Mesodermal cell (in vitro differentiated cells): ENCODE measurements around the gene GJB1.

ENCODE experiments used
- H3K27ac ChIP-seq: 2 replicates; pipeline ENCODE4 v1.7.0; 2013; ENCODE audit warnings: mild to moderate bottlenecking, low read depth, low read length, moderate library complexity; ENCODE audit not compliant: severe bottlenecking
- H3K36me3 ChIP-seq: 2 replicates; pipeline ENCODE4 v1.7.1; 2013; ENCODE audit warnings: mild to moderate bottlenecking, low read length, moderate library complexity; ENCODE audit not compliant: control insufficient read depth, insufficient read depth
- H3K4me1 ChIP-seq: one replicate; pipeline ENCODE4 v1.7.1; 2013; ENCODE audit warnings: mild to moderate bottlenecking, low read length; ENCODE audit not compliant: insufficient read depth, control insufficient read depth, poor library complexity, severe bottlenecking
- H3K4me3 ChIP-seq: 2 replicates; pipeline ENCODE4 v1.7.0; 2013; ENCODE audit warnings: low read length, control low read depth, mild to moderate bottlenecking; ENCODE audit not compliant: insufficient read depth, poor library complexity, severe bottlenecking; ENCODE audit errors: extremely low read depth
- H3K9me3 ChIP-seq: 2 replicates; pipeline ENCODE4 v1.7.1; 2013; ENCODE audit warnings: mild to moderate bottlenecking, low read length, moderate library complexity; ENCODE audit not compliant: control insufficient read depth
- WGBS, 2 experiments: methylation state at CpG; one replicate each; pipeline ENCODE4 v1.1.5; 2013; ENCODE audit warnings: missing lambda C conversion rate in 2 of 2; ENCODE audit not compliant: insufficient coverage in 2 of 2; 5-methylcytosine and 5-hydroxymethylcytosine counted together

Gene GJB1

DNA sequence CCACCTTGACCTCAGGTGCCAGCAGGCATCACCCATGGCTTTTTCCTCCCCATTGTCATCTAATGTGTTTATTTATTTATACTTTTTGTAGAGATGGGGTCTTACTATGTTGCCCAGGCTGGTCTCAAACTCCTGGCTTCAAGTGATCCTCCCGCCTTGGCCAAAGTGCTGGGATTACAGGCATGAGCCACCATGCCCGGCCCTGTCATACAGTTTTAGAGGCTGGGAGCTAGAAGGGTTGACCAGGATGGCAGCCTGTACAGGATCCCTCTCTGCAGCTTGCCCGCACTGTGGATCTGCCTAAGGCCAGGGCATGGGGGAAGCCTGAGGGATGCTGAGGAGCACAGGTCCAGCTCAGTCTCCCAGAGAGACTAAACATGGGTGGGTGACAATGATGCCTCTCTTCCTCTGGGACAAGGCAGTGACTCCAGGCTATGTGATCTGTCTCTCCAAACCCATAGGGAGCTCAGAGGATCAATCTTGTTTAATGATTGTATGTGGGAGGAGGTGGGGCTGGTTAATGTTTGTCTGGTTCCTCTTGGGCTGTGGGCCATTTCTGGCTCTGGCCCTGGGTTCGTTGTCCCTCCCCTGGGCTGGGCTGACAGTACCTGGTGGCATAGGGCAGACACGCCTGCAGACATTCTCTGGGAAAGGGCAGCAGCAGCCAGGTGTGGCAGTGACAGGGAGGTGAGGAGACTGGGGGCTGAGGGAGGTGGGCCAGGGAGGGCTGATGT, 8.3 kb upstream of the GJB1 start:
- H3K4me3 ChIP-seq = no peak overlapping the region
- no peaks in the 10 kb centered on the region for H3K9me3 ChIP-seq
- no peaks in the 10 kb centered on the region for H3K4me1 ChIP-seq
- no peak overlapping the region for H3K27ac ChIP-seq
- H3K36me3 ChIP-seq = no peaks in the 10 kb centered on the region
- WGBS, 2 experiments = 89% methylated on average over 4 of the region's 5 CpGs; no CpG with 5 or more reads in 1 of the 2 experiments

DNA sequence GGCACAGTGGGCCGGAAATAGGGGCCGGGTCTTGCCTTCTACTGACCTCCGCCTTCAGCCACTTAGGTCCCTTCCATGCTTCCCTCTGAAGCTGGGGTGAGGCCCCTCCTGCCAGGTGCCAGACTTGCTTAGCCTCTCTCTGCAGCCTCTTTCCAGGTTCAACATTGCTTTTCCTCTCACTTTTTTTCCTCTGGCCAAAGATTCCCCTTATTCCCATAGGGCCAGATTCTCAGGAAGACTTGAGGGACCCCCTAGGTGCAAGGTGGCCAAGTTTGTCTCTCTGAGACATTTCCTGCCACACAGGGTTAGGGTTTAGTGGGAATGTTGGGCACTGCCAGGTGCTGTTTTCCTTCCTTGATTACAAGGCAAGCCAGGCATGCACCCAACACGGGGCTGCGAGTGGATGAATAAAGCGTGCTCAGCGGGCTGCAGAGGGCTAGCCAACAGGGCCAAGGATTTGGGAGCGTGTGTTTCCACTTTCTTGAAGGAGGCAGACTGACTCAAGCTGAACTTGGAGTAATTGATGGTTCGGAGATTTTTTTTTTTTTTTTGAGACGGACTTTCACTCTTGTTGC, 7.6 kb upstream of the GJB1 start:
- 95 to 98% methylated on average over 7 to 8 of the region's 10 CpGs for WGBS, 2 experiments

DNA sequence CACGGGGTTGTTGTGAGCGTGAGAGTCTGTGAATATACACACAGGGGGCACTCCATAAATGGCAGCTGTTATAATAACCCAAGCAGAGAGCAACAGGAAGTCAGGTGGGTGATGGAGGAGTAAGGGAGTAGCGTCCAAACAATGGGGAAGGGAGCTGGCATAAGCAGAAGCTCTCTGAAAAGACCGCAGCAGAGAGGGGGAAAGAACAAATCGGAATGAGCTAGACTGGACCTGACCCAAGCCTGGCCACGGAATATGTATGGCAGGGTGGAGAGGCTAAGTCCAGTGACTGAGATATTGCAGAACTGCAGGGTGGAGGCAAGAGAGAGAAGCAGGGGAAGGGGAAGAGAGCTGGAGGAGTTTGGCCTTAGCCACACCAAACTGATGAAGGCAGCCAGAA, 6.5 kb upstream of the GJB1 start:
- Histone ChIP-seq H3K4me3 (no peak overlapping the region), H3K9me3 (no peaks in the 10 kb centered on the region), H3K4me1 (no peaks in the 10 kb centered on the region), H3K27ac (no peak overlapping the region), H3K36me3 (no peaks in the 10 kb centered on the region)
- 84 to 100% methylated on average over 1 to 4 of the region's 6 CpGs for WGBS, 2 experiments

More for the DNA sequence above, 7.6 kb upstream of the GJB1 start:
- Histone ChIP-seq H3K4me3 (no peak overlapping the region), H3K36me3 (no peaks in the 10 kb centered on the region), H3K27ac (no peak overlapping the region), H3K4me1 (no peaks in the 10 kb centered on the region), H3K9me3 (no peaks in the 10 kb centered on the region)

DNA sequence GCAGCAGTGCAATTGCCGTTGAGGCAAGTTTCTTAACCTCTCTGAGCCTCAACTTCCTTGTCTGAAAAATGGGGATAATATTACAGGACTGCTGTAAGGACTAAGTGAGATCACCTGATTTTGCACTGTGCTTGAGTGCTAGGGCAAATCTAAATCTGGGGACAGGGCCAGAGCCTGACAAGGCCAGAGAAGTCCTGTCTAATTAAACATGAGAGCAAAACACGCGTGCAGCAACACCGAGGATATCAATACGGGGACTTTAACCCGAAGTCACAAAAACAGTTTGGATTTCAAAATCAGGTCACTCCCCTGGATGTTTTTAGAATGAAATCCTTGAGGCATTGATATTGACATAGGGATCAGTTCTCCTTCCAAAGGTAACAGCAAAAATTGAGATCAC, 5.7 kb upstream of the GJB1 start:
- no peaks in the 10 kb centered on the region for H3K36me3 ChIP-seq
- no peaks in the 10 kb centered on the region for H3K4me1 ChIP-seq
- no peak overlapping the region for H3K4me3 ChIP-seq
- no peak overlapping the region for H3K27ac ChIP-seq
- WGBS, 2 experiments = 96 to 100% methylated on average over 4 to 5 of the region's 6 CpGs
- H3K9me3 ChIP-seq = no peaks in the 10 kb centered on the region

DNA sequence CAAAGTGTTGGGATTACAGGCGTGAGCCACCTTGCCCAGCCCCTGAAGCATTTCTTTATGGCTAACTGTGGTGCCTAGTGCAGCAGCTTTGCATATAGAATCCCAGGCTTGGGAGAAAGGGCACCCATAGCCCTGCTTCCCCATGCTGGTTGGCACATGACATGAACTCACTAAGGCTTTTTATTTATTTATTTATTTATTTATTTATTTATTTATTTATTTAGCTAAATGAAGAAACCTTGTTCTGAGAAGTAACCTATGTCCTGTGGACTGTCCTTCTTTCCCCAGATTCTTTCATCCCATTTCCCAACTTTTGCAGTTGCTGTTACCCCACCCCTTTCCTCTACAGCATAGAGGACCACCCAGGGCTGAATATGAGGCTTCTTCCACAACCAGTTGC, 1.9 kb upstream of the GJB1 start:
- whole genome bisulfite sequencing, 2 experiments = 100% methylated on average over 1 of the region's 1 CpG; no CpG with 5 or more reads in 1 of the 2 experiments
- Histone ChIP-seq H3K27ac (no peak overlapping the region), H3K4me1 (no peaks in the 10 kb centered on the region), H3K36me3 (no peaks in the 10 kb centered on the region), H3K9me3 (no peaks in the 10 kb centered on the region), H3K4me3 (no peak overlapping the region)

DNA sequence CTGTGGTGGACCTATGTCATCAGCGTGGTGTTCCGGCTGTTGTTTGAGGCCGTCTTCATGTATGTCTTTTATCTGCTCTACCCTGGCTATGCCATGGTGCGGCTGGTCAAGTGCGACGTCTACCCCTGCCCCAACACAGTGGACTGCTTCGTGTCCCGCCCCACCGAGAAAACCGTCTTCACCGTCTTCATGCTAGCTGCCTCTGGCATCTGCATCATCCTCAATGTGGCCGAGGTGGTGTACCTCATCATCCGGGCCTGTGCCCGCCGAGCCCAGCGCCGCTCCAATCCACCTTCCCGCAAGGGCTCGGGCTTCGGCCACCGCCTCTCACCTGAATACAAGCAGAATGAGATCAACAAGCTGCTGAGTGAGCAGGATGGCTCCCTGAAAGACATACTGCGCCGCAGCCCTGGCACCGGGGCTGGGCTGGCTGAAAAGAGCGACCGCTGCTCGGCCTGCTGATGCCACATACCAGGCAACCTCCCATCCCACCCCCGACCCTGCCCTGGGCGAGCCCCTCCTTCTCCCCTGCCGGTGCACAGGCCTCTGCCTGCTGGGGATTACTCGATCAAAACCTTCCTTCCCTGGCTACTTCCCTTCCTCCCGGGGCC, 1.2 kb downstream of the GJB1 start:
- no peak overlapping the region for H3K27ac ChIP-seq
- no peak overlapping the region for H3K4me3 ChIP-seq
- H3K9me3 ChIP-seq = no peaks in the 10 kb centered on the region
- WGBS, 2 experiments = 97 to 100% methylated on average over 1 to 16 of the region's 32 CpGs
- H3K4me1 ChIP-seq = no peaks in the 10 kb centered on the region
- H3K36me3 ChIP-seq = no peaks in the 10 kb centered on the region

DNA sequence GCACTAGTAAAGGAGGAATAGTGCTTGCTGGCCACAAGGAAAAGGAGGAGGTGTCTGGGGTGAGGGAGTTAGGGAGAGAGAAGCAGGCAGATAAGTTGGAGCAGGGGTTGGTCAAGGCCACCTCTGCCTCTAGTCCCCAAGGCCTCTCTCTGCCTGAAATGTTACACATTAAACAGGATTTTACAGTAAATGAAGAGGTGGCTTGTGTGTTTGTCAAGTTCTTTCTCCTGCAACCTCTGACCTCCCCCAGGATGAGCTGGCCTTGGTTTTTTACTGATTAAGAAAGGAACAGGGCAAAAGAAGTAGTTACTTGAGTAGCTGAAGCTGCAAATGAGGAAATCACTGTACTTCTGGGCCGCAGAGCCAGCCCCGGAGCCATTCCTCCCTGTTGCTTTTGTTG, 2.0 kb downstream of the GJB1 start:
- Histone ChIP-seq H3K36me3 (no peaks in the 10 kb centered on the region), H3K9me3 (no peaks in the 10 kb centered on the region), H3K27ac (no peak overlapping the region), H3K4me3 (no peak overlapping the region), H3K4me1 (no peaks in the 10 kb centered on the region)
- WGBS, 2 experiments = no CpG with 5 or more reads among the region's 2 CpGs

DNA sequence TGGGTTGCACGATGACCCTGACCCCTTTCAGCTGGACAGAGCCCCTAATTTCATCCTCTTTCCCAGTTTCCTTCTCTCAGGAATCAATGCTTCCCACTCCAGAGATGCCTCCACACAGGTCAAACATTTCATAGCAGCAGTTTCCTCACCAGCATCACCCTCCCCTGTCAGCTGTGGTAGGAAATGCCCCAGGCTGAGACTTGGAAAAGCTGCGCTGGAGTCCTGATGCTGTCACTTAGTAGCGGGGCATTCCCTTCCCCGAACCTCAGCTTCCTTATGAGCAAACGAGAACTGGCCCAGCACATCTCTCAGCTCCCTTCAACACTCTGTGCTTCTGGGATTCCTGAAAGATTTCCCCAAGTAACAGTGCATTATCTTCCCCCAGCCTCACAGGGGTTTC, 2.7 kb downstream of the GJB1 start:
- Histone ChIP-seq H3K36me3 (no peaks in the 10 kb centered on the region), H3K4me3 (no peak overlapping the region), H3K27ac (no peak overlapping the region), H3K4me1 (no peaks in the 10 kb centered on the region), H3K9me3 (no peaks in the 10 kb centered on the region)
- 33 to 64% methylated on average over 3 of the region's 5 CpGs for whole genome bisulfite sequencing, 2 experiments

DNA sequence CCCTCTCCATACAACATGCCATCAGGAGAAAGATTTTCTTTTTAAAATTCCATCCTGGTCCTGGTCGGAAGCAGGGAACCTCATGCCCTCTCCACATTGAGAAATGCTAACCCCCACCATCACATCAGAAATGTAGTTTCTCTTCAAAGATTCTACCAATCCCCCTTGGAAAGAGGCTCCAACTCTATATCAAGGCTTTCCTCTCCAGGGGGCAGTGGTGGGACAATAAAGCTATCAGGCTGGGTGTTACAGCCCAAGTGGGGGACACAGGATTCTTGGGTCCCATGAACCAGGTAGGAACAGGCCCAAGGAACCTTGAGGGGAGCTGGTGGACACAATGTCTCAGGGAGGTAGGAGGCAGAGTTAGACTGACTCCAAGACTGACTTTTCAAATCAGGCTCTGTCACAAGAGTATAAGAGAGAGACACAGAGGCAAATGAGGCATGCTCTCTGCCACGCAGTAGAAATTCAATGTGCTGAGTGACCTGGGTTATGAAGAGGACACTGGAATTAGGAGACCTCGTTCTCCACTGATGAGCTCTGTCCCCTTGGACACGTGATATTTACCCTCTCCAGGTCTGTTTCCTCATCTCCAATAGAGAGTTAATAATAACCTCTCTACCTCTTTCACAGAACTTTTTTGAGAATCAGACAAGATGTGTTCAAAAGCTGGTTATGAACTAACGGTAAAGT, 4.5 kb downstream of the GJB1 start:
- no peak overlapping the region for H3K4me3 ChIP-seq
- no peaks in the 10 kb centered on the region for H3K9me3 ChIP-seq
- H3K27ac ChIP-seq = no peak overlapping the region
- no peaks in the 10 kb centered on the region for H3K36me3 ChIP-seq
- no peaks in the 10 kb centered on the region for H3K4me1 ChIP-seq
- 83 to 86% methylated on average over 1 of the region's 5 CpGs for WGBS, 2 experiments

DNA sequence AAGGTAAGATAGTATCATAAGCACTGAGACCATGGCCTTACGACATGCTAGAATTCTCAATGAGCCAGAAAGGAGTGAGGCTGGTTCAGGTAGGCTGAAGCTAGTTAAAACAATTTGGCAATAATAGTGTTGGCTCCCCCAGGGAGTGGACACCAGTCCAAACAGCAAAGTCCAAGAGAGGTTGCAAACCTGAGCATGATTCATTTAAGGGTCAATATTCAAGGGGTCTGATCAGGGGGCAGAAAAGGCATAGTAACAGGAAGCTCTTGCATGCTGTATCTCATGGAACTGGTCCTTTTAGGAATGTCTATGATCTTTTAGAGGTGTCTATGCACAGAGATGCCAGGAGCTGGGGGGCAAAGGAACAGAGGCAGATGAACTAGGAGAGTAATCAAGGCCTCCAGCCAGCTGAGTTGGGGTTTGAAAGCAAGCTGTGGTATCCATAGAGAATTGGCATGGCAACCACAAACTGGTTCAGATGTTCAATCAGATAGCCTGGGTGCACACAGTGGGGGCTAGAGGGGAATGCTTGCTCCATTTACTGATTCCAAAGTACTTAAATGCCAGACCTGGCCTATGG, 5.1 kb downstream of the GJB1 start:
- WGBS, 2 experiments = 100% methylated on average over 1 of the region's 1 CpG; no CpG with 5 or more reads in 1 of the 2 experiments
- H3K4me3 ChIP-seq = no peak overlapping the region
- no peaks in the 10 kb centered on the region for H3K9me3 ChIP-seq
- H3K36me3 ChIP-seq = no peaks in the 10 kb centered on the region
- H3K27ac ChIP-seq = no peak overlapping the region
- no peaks in the 10 kb centered on the region for H3K4me1 ChIP-seq
